Retinal pigment epithelial cell (primary cell): ENCODE data around the gene MPV17L2.

ENCODE experiments used
- DNase-seq: peaks from one replicate; pipeline ENCODE4 v3.0.0-alpha.2; 2010; ENCODE audit warnings: low read depth
- H3K4me3 ChIP-seq: 2 replicates; pipeline ENCODE4 v1.5.1; 2011; ENCODE audit warnings: mild to moderate bottlenecking, low read length, control low read depth, moderate library complexity
- CTCF ChIP-seq: conservative IDR thresholded peaks from 2 replicates; pipeline ENCODE4 v1.5.1; 2011; ENCODE audit warnings: low read depth, low read length, control low read depth, inconsistent platforms

MPV17L2 gene

GRCh38 chr19:18192673-18193387, at the start of gene MPV17L2:
Gene MPV17L2 (plus strand): TSS chr19:18193218. CDS start chr19:18193282, 64 bp downstream.
- peak; percentile 100 for DNase-seq
- H3K4me3 ChIP-seq: peak within 1 kb of the TSS; percentile 85

GRCh38 chr19:18143902-18144301, 49.1 kb upstream of the MPV17L2 start:
- DNase-seq: no peak
- no peak for TF ChIP-seq CTCF
- no peak overlapping the region for H3K4me3 ChIP-seq

More at GRCh38 chr19:18192673-18193387, at the start of gene MPV17L2:
- TF ChIP-seq CTCF: no peak

- H3K4me3 ChIP-seq: no peak overlapping the region
- no peak for DNase-seq
- no peak for TF ChIP-seq CTCF
Measured at GRCh38 chr19:18144361-18144760, 48.7 kb upstream of the MPV17L2 start.

GRCh38 chr19:18144906-18145305, 48.1 kb upstream of the MPV17L2 start:
- H3K4me3 ChIP-seq: no peak overlapping the region
- no peak for DNase-seq
- TF ChIP-seq CTCF: no peak

GRCh38 chr19:18145391-18145999, 47.5 kb upstream of the MPV17L2 start:
- no peak overlapping the region for H3K4me3 ChIP-seq
- TF ChIP-seq CTCF: no peak
- DNase-seq: no peak

- H3K4me3 ChIP-seq: no peak overlapping the region
- DNase-seq: no peak
- TF ChIP-seq CTCF: no peak
Measured at GRCh38 chr19:18147396-18147795, 45.6 kb upstream of the MPV17L2 start.

- H3K4me3 ChIP-seq: no peak overlapping the region
- TF ChIP-seq CTCF: no peak
Measured at GRCh38 chr19:18149596-18149975, 43.4 kb upstream of the MPV17L2 start.

More at GRCh38 chr19:18149596-18149975, 43.4 kb upstream of the MPV17L2 start:
- no peak for DNase-seq
